GM18499 (cell line): ENCODE results near the gene DNASE1L2.

ENCODE experiments used
- ATAC-seq: cut with Tn5 transposase; IDR thresholded peaks from one replicate; pipeline ENCODE4 v1.9.1; 2021; ENCODE audit warnings: moderate number of reproducible peaks; ENCODE audit not compliant: insufficient read depth, unreplicated experiment

Gene DNASE1L2

GRCh38 chr16:2236337-2237101, at the start of gene DNASE1L2:
Gene DNASE1L2, plus strand, starts transcription at chr16:2236444. Its CDS starts 373 bp downstream, at chr16:2236817.
- no peak for ATAC-seq

GRCh38 chr16:2186505-2186904, 49.7 kb upstream of the DNASE1L2 start:
- ATAC-seq: no peak

- ATAC-seq: no peak
Measured at GRCh38 chr16:2187212-2187611, 49.0 kb upstream of the DNASE1L2 start.

- no peak for ATAC-seq
Measured at GRCh38 chr16:2188395-2188794, 47.8 kb upstream of the DNASE1L2 start.

- ATAC-seq: no peak
Measured at GRCh38 chr16:2189252-2189893, 46.9 kb upstream of the DNASE1L2 start.

GRCh38 chr16:2190002-2190658, 46.1 kb upstream of the DNASE1L2 start:
- no peak for ATAC-seq

GRCh38 chr16:2190659-2191445, 45.4 kb upstream of the DNASE1L2 start:
- ATAC-seq: no peak

GRCh38 chr16:2191446-2191706, 44.9 kb upstream of the DNASE1L2 start:
- no peak for ATAC-seq

- ATAC-seq: no peak
Measured at GRCh38 chr16:2194166-2194834, 41.9 kb upstream of the DNASE1L2 start.

- no peak for ATAC-seq
Measured at GRCh38 chr16:2194852-2195321, 41.4 kb upstream of the DNASE1L2 start.

- no peak for ATAC-seq
Measured at GRCh38 chr16:2195322-2196161, 40.7 kb upstream of the DNASE1L2 start.

- ATAC-seq: no peak
Measured at GRCh38 chr16:2196162-2196980, 39.9 kb upstream of the DNASE1L2 start, which contains the start of gene CASKIN1. Gene CASKIN1, minus strand, starts transcription at chr16:2196605. Its CDS starts 173 bp downstream, at chr16:2196432.

GRCh38 chr16:2196981-2197511, 39.2 kb upstream of the DNASE1L2 start:
- no peak for ATAC-seq

- no peak for ATAC-seq
Measured at GRCh38 chr16:2197765-2198164, 38.5 kb upstream of the DNASE1L2 start.

GRCh38 chr16:2198283-2198682, 38.0 kb upstream of the DNASE1L2 start:
- no peak for ATAC-seq

GRCh38 chr16:2199095-2199494, 37.1 kb upstream of the DNASE1L2 start:
- no peak for ATAC-seq

- ATAC-seq: no peak
Measured at GRCh38 chr16:2199621-2200139, 36.6 kb upstream of the DNASE1L2 start.

GRCh38 chr16:2200313-2200712, 35.9 kb upstream of the DNASE1L2 start:
- ATAC-seq: no peak
